ENCODE measurements around the gene ABCA13.

ABCA13 gene

GRCh38 chr7:48441848-48442492, 270.7 kb downstream of the ABCA13 start:
- in situ Hi-C loops (cut with HindIII; ENCODE audit: low pct_ligation_motif_present, low sequenced_read_pairs), result no loop called here
- no peaks in the 10 kb centered on the region for H3K27me3 ChIP-seq (replicated peaks)
- H3K27ac ChIP-seq, result no peak overlapping the region
- H3K4me3 ChIP-seq (ENCODE audit: low read depth, low read length), result no peak overlapping the region
- no peak for TF ChIP-seq CTCF (IDR thresholded peaks at IDR 0.05; ENCODE audit: low read depth, low read length, missing control alignments)
- H3K36me3 ChIP-seq (replicated peaks), result no peaks in the 10 kb centered on the region
- no peak for DNase-seq

GRCh38 chr7:48443051-48443450, 271.8 kb downstream of the ABCA13 start:
- no peak overlapping the region for H3K27ac ChIP-seq
- H3K36me3 ChIP-seq (replicated peaks), result no peaks in the 10 kb centered on the region
- no peak for TF ChIP-seq CTCF (IDR thresholded peaks at IDR 0.05; ENCODE audit: low read depth, low read length, missing control alignments)

GRCh38 chr7:48446721-48447120, 275.5 kb downstream of the ABCA13 start:
- no peak for DNase-seq
- Histone ChIP-seq H3K36me3 (replicated peaks) (no peaks in the 10 kb centered on the region), H3K4me3 (ENCODE audit: low read depth, low read length) (no peak overlapping the region), H3K27ac (no peak overlapping the region), H3K27me3 (replicated peaks) (no peaks in the 10 kb centered on the region)
- TF ChIP-seq CTCF (IDR thresholded peaks at IDR 0.05; ENCODE audit: low read depth, low read length, missing control alignments), result no peak
- in situ Hi-C loops (cut with HindIII; ENCODE audit: low pct_ligation_motif_present, low sequenced_read_pairs), result no loop called here

More at GRCh38 chr7:48443051-48443450, 271.8 kb downstream of the ABCA13 start:
- DNase-seq, result no peak
- in situ Hi-C loops (cut with HindIII; ENCODE audit: low pct_ligation_motif_present, low sequenced_read_pairs), result no loop called here
- Histone ChIP-seq H3K27me3 (replicated peaks) (no peaks in the 10 kb centered on the region), H3K4me3 (ENCODE audit: low read depth, low read length) (no peak overlapping the region)

- DNase-seq, result no peak
- Histone ChIP-seq H3K27me3 (replicated peaks) (no peaks in the 10 kb centered on the region), H3K27ac (no peak overlapping the region), H3K36me3 (replicated peaks) (no peaks in the 10 kb centered on the region), H3K4me3 (ENCODE audit: low read depth, low read length) (no peak overlapping the region)
- TF ChIP-seq CTCF (IDR thresholded peaks at IDR 0.05; ENCODE audit: low read depth, low read length, missing control alignments), result no peak
- in situ Hi-C loops (cut with HindIII; ENCODE audit: low pct_ligation_motif_present, low sequenced_read_pairs), result no loop called here
These were observed 281.0 kb downstream of the ABCA13 start for GRCh38 chr7:48452218-48452617.

GRCh38 chr7:48454750-48455192, 283.5 kb downstream of the ABCA13 start:
- H3K27me3 ChIP-seq (replicated peaks), result no peaks in the 10 kb centered on the region
- H3K27ac ChIP-seq, result no peak overlapping the region
- no peak for DNase-seq
- no peak overlapping the region for H3K4me3 ChIP-seq (ENCODE audit: low read depth, low read length)
- in situ Hi-C loops (cut with HindIII; ENCODE audit: low pct_ligation_motif_present, low sequenced_read_pairs), result no loop called here
- TF ChIP-seq CTCF (IDR thresholded peaks at IDR 0.05; ENCODE audit: low read depth, low read length, missing control alignments), result no peak
- H3K36me3 ChIP-seq (replicated peaks), result no peaks in the 10 kb centered on the region

GRCh38 chr7:48455363-48455762, 284.1 kb downstream of the ABCA13 start:
- H3K27ac ChIP-seq, result no peak overlapping the region
- no peak overlapping the region for H3K4me3 ChIP-seq (ENCODE audit: low read depth, low read length)
- TF ChIP-seq CTCF (IDR thresholded peaks at IDR 0.05; ENCODE audit: low read depth, low read length, missing control alignments), result no peak
- H3K36me3 ChIP-seq (replicated peaks), result no peaks in the 10 kb centered on the region
- no peak for DNase-seq
- in situ Hi-C loops (cut with HindIII; ENCODE audit: low pct_ligation_motif_present, low sequenced_read_pairs), result no loop called here
- H3K27me3 ChIP-seq (replicated peaks), result no peaks in the 10 kb centered on the region
